Colonic mucosa (tissue), 4 donors: Measurements from ENCODE around the gene GK. TPM values are rescaled to one million over a fixed set of nuclear protein-coding genes. Genes with fewer than 3 reads are reported as not detected.
A peak's percentile ranks its signal among the peaks of the same experiment; 100 is the strongest.

ENCODE experiments used
- DNase-seq: peaks from one replicate; pipeline ENCODE4 v3.0.0-alpha.2; 2020
- H3K27ac ChIP-seq: fragments of 200-600 bp; one replicate; pipeline ENCODE4 v1.8.0; 2021
- H3K27me3 ChIP-seq: fragments of 200-600 bp; one replicate; pipeline ENCODE4 v1.8.0; 2021
- H3K36me3 ChIP-seq: fragments of 200-600 bp; one replicate; pipeline ENCODE4 v1.8.0; 2021
- H3K4me1 ChIP-seq: fragments of 200-600 bp; one replicate; pipeline ENCODE4 v1.8.0; 2021; ENCODE audit warnings: mild to moderate bottlenecking
- H3K4me3 ChIP-seq: fragments of 200-600 bp; one replicate; pipeline ENCODE4 v1.8.0; 2021
- H3K9ac ChIP-seq, 2 donors: one replicate each; pipeline ENCODE4 v1.7.0; 2013; ENCODE audit warnings: control low read depth in 2 of 2, low read depth in 2 of 2, low read length in 2 of 2
- H3K9me3 ChIP-seq: fragments of 200-600 bp; one replicate; pipeline ENCODE4 v1.8.0; 2021
- CTCF ChIP-seq: fragments of 200-600 bp; IDR thresholded peaks from one replicate; pipeline ENCODE4 v1.8.0; 2022; ENCODE audit warnings: antibody characterized with exemption, mild to moderate bottlenecking
- intact Hi-C: fragments of 100-400 bp; cut with DNase I; formaldehyde crosslinking; loops from one replicate; pipeline ENCODE4 v1.14.1; 2022
- total RNA-seq, 2 donors: library from RNA; stranded (reverse); fragmentation: NEBNext Ultra II Directional in 1 of 2; extraction: Animal tissue kit (Norgen Biotek cat#: 25700) in 1 of 2; gene quantifications; one replicate each; pipeline ENCODE4 v1.2.1, GENCODE V29; 2021
- donor health status: healthy.
- donor health status: DM: no; HTN: no; CAD: no.
- donor health status: DM: no; HTN: no; CAD: no.

GK gene
- total RNA-seq, 2 donors from 2014 or later = 23.6 to 30.0 TPM

GRCh38 chrX:30655991-30656390, 2.8 kb downstream of the GK start:
- H3K4me1 ChIP-seq = no peaks in the 10 kb centered on the region
- H3K9me3 ChIP-seq = no peaks in the 10 kb centered on the region
- no peak for TF ChIP-seq CTCF
- no peak overlapping the region for H3K9ac ChIP-seq
- no peak for DNase-seq
- no peaks in the 10 kb centered on the region for H3K27me3 ChIP-seq
- H3K27ac ChIP-seq = no peak overlapping the region
- intact Hi-C loops = no loop called here
- H3K36me3 ChIP-seq = no peaks in the 10 kb centered on the region
- H3K4me3 ChIP-seq = no peak overlapping the region

- no peak overlapping the region for H3K4me3 ChIP-seq
- H3K36me3 ChIP-seq = no peaks in the 10 kb centered on the region
- H3K27me3 ChIP-seq = no peaks in the 10 kb centered on the region
- intact Hi-C loops = no loop called here
- H3K27ac ChIP-seq = peak overlapping the region; percentile 4
- H3K9ac ChIP-seq = no peak overlapping the region
- no peaks in the 10 kb centered on the region for H3K4me1 ChIP-seq
- no peak for DNase-seq
- TF ChIP-seq CTCF = no peak
- no peaks in the 10 kb centered on the region for H3K9me3 ChIP-seq
These were observed 4.3 kb downstream of the GK start for GRCh38 chrX:30657196-30658161.

- no peak for TF ChIP-seq CTCF
- intact Hi-C loops = no loop called here
- Histone ChIP-seq H3K9me3 (no peaks in the 10 kb centered on the region), H3K4me1 (no peaks in the 10 kb centered on the region), H3K27ac (peak overlapping the region; percentile 50), H3K36me3 (no peaks in the 10 kb centered on the region), H3K27me3 (no peaks in the 10 kb centered on the region), H3K9ac (no peak overlapping the region), H3K4me3 (no peak overlapping the region)
- no peak for DNase-seq
These were observed 6.2 kb downstream of the GK start for GRCh38 chrX:30659421-30659820.

GRCh38 chrX:30661228-30661627, 8.0 kb downstream of the GK start:
- no peak for TF ChIP-seq CTCF
- H3K4me1 ChIP-seq = no peaks in the 10 kb centered on the region
- no peaks in the 10 kb centered on the region for H3K36me3 ChIP-seq
- no peak overlapping the region for H3K4me3 ChIP-seq
- DNase-seq = no peak
- H3K9me3 ChIP-seq = no peaks in the 10 kb centered on the region
- H3K9ac ChIP-seq = no peak overlapping the region
- intact Hi-C loops = no loop called here
- H3K27ac ChIP-seq = no peak overlapping the region
- H3K27me3 ChIP-seq = no peaks in the 10 kb centered on the region

GRCh38 chrX:30663322-30663721, 10.1 kb downstream of the GK start:
- Histone ChIP-seq H3K9me3 (no peaks in the 10 kb centered on the region), H3K36me3 (no peaks in the 10 kb centered on the region), H3K27ac (no peak overlapping the region), H3K27me3 (no peaks in the 10 kb centered on the region), H3K9ac (no peak overlapping the region), H3K4me3 (no peak overlapping the region), H3K4me1 (no peaks in the 10 kb centered on the region)
- no peak for DNase-seq
- intact Hi-C loops = no loop called here
- no peak for TF ChIP-seq CTCF
